ENCODE results near the gene CHRNB1. TPM values are rescaled to one million over a fixed set of nuclear protein-coding genes. Genes with fewer than 3 reads are reported as not detected.
"Not testable (repeated sequence)": the region's sequence is repeated elsewhere in the genome, so short reads cannot be mapped to it uniquely, and the experiment has no call there.

Gene CHRNB1
- total RNA-seq, 1 donor from 2014 or later = 9.9 TPM

DNA sequence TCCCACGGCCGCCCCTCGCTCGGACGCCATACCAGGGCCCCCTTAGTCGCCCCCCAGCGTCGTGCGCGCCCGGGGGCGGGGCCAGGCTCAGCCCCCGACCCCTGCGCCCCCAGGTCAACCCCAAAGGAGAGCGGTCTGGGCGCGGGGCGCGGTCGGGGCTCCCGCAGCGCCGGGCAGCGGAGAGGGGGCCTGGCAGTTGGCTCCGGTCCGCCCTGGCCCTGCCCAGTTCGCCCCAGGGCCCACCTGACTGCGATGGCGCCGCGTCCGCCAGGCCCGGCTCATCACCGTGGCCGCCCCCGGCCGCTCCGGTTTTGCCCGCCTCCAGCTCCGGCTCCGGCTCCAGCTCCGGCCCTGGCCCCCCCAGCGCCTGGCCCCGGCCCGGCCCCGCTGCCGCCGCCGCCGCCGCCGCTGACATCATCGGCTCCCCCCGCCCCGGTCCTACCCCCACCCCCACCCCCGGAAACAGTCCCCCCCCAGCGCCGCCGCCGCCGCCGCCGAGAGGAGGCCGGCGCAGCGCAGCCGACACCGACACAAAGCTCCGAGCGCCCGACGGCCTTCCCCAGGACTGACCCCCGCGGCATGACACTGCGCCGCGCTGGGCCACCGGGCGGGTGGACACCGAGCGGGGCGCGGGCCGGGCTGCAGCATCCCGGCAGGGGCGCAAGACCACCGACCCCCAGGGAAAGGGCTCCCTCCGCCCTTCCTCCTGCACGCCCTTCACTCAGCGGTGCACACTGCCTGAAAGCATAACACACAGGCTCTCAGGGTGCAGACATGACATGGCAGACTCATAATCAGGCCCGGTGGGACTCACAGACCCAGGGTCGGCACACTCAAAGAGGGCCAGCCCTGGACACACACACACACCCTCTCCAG, 34.6 kb downstream of the CHRNB1 start, which contains the start of gene ZBTB4:
Gene ZBTB4, minus strand, starts transcription at position 419 of the 876 bp plus-strand sequence. CDS start 12,830 bp downstream, outside the sequence.
- Mint-ChIP-seq H3K27ac (ENCODE audit: unreplicated experiment) (peak within 1 kb of the TSS; percentile 98), H3K36me3 (ENCODE audit: low read depth) (no peaks in the 10 kb centered on the region), H3K4me1 (peaks cover 60% of the 10 kb centered on the region), H3K27me3 (ENCODE audit: low read depth) (no peaks in the 10 kb centered on the region), H3K9me3 (no peaks in the 10 kb centered on the region), H3K4me3 (peak within 1 kb of the TSS; percentile 94)
- TF ChIP-seq, protein P1, sequence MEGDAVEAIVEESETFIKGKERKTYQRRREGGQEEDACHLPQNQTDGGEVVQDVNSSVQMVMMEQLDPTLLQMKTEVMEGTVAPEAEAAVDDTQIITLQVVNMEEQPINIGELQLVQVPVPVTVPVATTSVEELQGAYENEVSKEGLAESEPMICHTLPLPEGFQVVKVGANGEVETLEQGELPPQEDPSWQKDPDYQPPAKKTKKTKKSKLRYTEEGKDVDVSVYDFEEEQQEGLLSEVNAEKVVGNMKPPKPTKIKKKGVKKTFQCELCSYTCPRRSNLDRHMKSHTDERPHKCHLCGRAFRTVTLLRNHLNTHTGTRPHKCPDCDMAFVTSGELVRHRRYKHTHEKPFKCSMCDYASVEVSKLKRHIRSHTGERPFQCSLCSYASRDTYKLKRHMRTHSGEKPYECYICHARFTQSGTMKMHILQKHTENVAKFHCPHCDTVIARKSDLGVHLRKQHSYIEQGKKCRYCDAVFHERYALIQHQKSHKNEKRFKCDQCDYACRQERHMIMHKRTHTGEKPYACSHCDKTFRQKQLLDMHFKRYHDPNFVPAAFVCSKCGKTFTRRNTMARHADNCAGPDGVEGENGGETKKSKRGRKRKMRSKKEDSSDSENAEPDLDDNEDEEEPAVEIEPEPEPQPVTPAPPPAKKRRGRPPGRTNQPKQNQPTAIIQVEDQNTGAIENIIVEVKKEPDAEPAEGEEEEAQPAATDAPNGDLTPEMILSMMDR (conservative IDR thresholded peaks at IDR 0.05) = no peak
- DNase-seq (ENCODE audit: low read depth, low spot score) = peak; percentile 35

DNA sequence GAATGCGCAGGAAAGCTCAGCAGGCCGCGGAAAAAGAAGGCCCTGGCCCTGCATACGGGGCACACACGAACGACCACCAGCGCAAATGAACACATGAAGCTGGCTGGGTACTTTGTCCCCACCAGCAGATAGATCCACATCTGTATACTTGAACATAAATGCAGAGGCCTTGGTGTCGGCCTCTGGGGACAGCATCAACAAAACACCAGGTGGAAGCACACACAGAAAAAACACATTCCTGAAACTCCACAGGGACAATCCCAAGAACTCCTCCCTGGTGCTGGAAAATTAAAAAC, 35.2 kb downstream of the CHRNB1 start:
- peak overlapping the region; percentile 91 for H3K4me3 Mint-ChIP-seq
- peak overlapping the region; percentile 98 for H3K27ac Mint-ChIP-seq (ENCODE audit: unreplicated experiment)
- H3K36me3 Mint-ChIP-seq (ENCODE audit: low read depth) = no peaks in the 10 kb centered on the region
- H3K9me3 Mint-ChIP-seq = no peaks in the 10 kb centered on the region
- DNase-seq (ENCODE audit: low read depth, low spot score) = no peak
- H3K27me3 Mint-ChIP-seq (ENCODE audit: low read depth) = no peaks in the 10 kb centered on the region
- TF ChIP-seq, protein P1 (conservative IDR thresholded peaks at IDR 0.05) = no peak
- peaks cover 65% of the 10 kb centered on the region for H3K4me1 Mint-ChIP-seq

DNA sequence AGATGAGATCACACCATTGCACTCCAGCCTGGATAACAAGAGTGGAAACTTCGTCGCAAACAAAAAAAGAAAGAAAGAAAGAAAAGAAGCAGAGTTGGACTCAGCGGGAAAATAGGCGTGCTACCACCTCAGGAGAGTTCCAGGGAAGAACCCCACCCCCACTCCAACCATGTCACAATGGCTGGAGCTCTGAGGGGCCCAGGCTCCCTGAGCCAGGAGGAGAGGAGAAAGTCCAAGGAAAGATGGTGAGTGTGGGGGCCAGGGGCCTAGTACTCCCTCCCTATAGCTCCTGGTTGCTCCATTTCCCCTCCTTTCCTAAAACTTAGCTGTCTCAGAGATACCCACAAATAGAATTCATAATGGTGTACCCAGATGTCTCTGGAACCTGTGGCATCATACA, 36.4 kb downstream of the CHRNB1 start, which contains the start of gene SLC35G6:
Gene SLC35G6, plus strand, starts transcription at position 172 of the 400 bp plus-strand sequence. Its CDS starts 71 bp downstream, at position 243.
- not testable (repeated sequence) for H3K36me3 Mint-ChIP-seq (ENCODE audit: low read depth); DNase-seq (ENCODE audit: low read depth, low spot score); H3K27me3 Mint-ChIP-seq (ENCODE audit: low read depth); H3K9me3 Mint-ChIP-seq
- peak within 1 kb of the TSS; percentile 91 for H3K4me3 Mint-ChIP-seq
- H3K4me1 Mint-ChIP-seq = peaks cover 71% of the 10 kb centered on the region
- H3K27ac Mint-ChIP-seq (ENCODE audit: unreplicated experiment) = peak within 1 kb of the TSS; percentile 98

DNA sequence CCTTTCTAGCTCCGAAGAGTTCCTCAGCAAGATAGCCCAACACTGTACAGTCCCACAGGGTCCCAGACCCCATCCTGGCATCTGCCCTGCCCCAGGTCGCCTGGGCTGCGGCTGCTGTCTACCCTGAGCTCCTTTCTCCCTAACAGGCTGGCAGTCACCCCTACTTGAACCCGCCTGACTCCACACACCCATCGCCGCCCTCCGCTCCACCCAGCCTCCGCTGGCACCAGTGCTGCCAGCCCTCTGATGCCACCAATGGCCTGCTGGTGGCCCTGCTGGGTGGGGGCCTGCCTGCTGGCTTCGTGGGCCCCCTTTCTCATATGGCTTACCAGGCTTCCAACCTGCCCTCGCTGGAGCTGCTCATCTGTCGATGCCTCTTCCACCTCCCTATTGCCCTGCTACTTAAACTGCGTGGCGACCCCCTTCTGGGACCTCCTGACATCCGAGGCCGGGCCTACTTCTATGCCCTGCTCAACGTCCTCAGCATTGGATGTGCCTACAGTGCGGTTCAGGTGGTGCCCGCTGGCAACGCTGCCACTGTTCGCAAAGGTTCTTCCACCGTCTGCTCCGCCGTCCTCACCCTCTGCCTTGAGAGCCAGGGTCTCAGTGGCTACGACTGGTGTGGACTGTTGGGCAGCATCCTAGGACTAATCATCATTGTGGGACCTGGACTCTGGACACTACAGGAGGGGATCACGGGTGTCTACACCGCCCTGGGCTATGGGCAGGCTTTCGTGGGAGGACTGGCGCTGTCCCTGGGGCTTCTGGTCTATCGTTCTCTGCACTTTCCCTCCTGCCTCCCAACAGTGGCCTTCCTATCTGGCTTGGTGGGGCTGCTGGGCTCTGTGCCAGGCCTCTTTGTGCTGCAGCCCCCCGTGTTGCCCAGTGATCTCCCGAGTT, 37.2 kb downstream of the CHRNB1 start:
- H3K4me3 Mint-ChIP-seq = peak overlapping the region; percentile 99
- not testable (repeated sequence) for H3K9me3 Mint-ChIP-seq; DNase-seq (ENCODE audit: low read depth, low spot score); H3K27me3 Mint-ChIP-seq (ENCODE audit: low read depth); H3K36me3 Mint-ChIP-seq (ENCODE audit: low read depth)
- peak overlapping the region; percentile 100 for H3K27ac Mint-ChIP-seq (ENCODE audit: unreplicated experiment)
- H3K4me1 Mint-ChIP-seq = peaks cover 72% of the 10 kb centered on the region

DNA sequence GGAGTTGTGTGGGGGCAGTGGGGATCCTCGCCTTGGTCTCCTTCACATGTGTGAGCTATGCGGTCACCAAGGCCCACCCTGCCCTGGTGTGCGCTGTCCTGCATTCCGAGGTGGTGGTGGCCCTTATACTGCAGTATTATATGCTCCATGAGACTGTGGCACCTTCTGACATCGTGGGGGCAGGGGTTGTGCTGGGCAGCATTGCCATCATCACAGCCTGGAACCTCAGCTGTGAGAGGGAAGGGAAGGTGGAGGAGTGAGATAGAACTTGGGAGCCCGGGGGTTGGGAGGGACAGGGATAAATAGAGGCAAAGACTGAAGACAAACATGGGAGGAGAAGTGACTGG, 37.9 kb downstream of the CHRNB1 start:
- peaks cover 74% of the 10 kb centered on the region for H3K4me1 Mint-ChIP-seq
- H3K4me3 Mint-ChIP-seq = peak overlapping the region; percentile 99
- DNase-seq (ENCODE audit: low read depth, low spot score); H3K27me3 Mint-ChIP-seq (ENCODE audit: low read depth); H3K36me3 Mint-ChIP-seq (ENCODE audit: low read depth); H3K9me3 Mint-ChIP-seq: not testable (repeated sequence)
- peak overlapping the region; percentile 100 for H3K27ac Mint-ChIP-seq (ENCODE audit: unreplicated experiment)

DNA sequence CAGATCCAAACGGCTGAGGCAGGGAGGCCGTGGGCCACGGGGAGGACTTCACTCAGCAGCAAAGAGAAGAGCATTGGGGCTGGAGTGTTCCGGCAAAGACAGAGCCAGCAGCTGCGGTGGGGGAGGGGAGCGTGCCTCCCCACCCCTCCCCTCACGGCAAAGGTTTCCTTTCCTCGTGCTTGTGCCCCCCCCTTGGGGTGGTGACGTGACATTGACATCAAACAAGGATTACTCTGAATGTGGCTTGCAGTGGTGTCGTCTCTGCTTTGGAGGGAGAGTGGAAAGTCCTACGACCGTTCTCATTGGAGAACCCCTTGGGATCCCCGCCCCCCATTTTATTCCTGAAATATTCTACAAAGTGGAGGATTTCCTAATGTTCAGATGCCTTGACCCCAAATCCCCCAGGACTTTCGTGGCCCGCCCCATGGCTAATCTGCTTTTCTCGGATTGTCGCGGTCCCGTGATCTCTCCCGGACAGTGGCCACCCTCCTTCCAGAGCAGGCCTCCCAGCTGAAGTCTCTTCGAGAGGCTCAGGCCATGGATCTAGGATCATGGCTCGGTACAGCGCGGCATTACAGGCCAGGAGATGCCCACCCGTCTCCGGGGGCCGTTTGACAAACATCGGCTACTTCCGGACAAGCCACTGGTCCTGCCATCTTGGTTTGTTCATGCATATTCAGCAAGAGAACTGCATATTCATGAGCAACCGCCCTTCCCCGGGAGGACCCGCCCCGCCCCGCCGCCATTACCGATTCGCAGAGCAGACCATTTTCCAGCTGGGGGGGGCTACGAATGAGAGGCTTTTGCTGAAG, 38.6 kb downstream of the CHRNB1 start:
- Mint-ChIP-seq H3K4me1 (peaks cover 69% of the 10 kb centered on the region), H3K27me3 (ENCODE audit: low read depth) (no peaks in the 10 kb centered on the region), H3K27ac (ENCODE audit: unreplicated experiment) (peak overlapping the region; percentile 100), H3K36me3 (ENCODE audit: low read depth) (peaks cover 3% of the 10 kb centered on the region), H3K9me3 (no peaks in the 10 kb centered on the region), H3K4me3 (peak overlapping the region; percentile 99)
- TF ChIP-seq, protein P1 (conservative IDR thresholded peaks at IDR 0.05) = no peak
- DNase-seq (ENCODE audit: low read depth, low spot score) = peak; percentile 84

Data from neural crest cell (in vitro differentiated cells).